PC-3 (cell line): ENCODE measurements around the gene CHST14. TPM values are rescaled to one million over a fixed set of nuclear protein-coding genes. Genes with fewer than 3 reads are reported as not detected.

Experiments
- ATAC-seq: fragments of 200-7000 bp; cut with Tn5 transposase; 2 replicates; pipeline ENCODE4 v1.9.1; 2020; ENCODE audit warnings: mild to moderate bottlenecking, moderate library complexity
- BruUV-seq: library from RNA; stranded (reverse); fragments of 400-500 nt; replicated peaks from 2 replicates; lab custom pipeline; 2021; lab: Mats Ljungman, UMichigan
- CTCF ChIA-PET: fragments of 300-600 bp; sonication (Branson Sonifier 250); formaldehyde crosslinking; loops from one replicate; lab custom pipeline; 2022; ENCODE audit warnings: antibody characterized with exemption; lab: Charles Lee
- POLR2A ChIA-PET: fragments of 300-600 bp; sonication (Branson Sonifier 250); formaldehyde crosslinking; loops from one replicate; lab custom pipeline; 2022; ENCODE audit warnings: antibody characterized with exemption; ENCODE audit not compliant: unreplicated experiment; lab: Charles Lee
- DNase-seq: peaks from one replicate; pipeline ENCODE4 v3.0.0-alpha.2; 2015
- H2AFZ ChIP-seq: fragments of 300-600 bp; sonication (generic); 2 replicates; pipeline ENCODE4 v1.6.0; 2016; ENCODE audit warnings: antibody characterized with exemption, low read length
- H3F3A ChIP-seq: fragments of 300-600 bp; sonication (generic); one replicate; pipeline ENCODE4 v1.6.0; 2017; ENCODE audit warnings: antibody characterized with exemption, low read length, control low read depth, mild to moderate bottlenecking; ENCODE audit not compliant: unreplicated experiment
- H3K27ac ChIP-seq: fragments of 300-600 bp; sonication (generic); 2 replicates; pipeline ENCODE4 v1.5.1; 2016; ENCODE audit warnings: mild to moderate bottlenecking, low read length
- H3K27me3 ChIP-seq: fragments of 300-600 bp; sonication (generic); 2 replicates; pipeline ENCODE4 v1.6.1; 2016; ENCODE audit warnings: low read length, mixed read lengths
- H3K36me3 ChIP-seq: fragments of 300-600 bp; sonication (generic); 2 replicates; pipeline ENCODE4 v1.6.1; 2016; ENCODE audit warnings: low read depth, mixed run types, low read length, mixed read lengths
- H3K4me1 ChIP-seq: fragments of 300-600 bp; sonication (generic); 2 replicates; pipeline ENCODE4 v1.5.1; 2016; ENCODE audit warnings: low read length; ENCODE audit not compliant: insufficient read depth
- H3K4me2 ChIP-seq: fragments of 300-600 bp; sonication (generic); 2 replicates; pipeline ENCODE4 v1.6.0; 2016; ENCODE audit warnings: low read length
- H3K4me3 ChIP-seq: fragments of 300-600 bp; sonication (generic); 2 replicates; pipeline ENCODE4 v1.5.1; 2016; ENCODE audit warnings: mild to moderate bottlenecking, low read length, mixed read lengths
- H3K79me2 ChIP-seq: fragments of 300-600 bp; sonication (generic); 2 replicates; pipeline ENCODE4 v1.6.1; 2017; ENCODE audit warnings: low read length, mixed read lengths
- H3K9ac ChIP-seq: fragments of 300-600 bp; sonication (generic); 2 replicates; pipeline ENCODE4 v1.6.0; 2016; ENCODE audit warnings: mild to moderate bottlenecking, low read length
- H3K9me2 ChIP-seq: fragments of 300-600 bp; sonication (generic); replicated peaks from 2 replicates; pipeline ENCODE4 v1.6.1; 2016; ENCODE audit warnings: mixed run types, low read length, mixed read lengths
- H3K9me3 ChIP-seq: fragments of 300-600 bp; sonication (generic); 2 replicates; pipeline ENCODE4 v1.6.1; 2016; ENCODE audit warnings: low read length, mixed read lengths
- H4K20me1 ChIP-seq: fragments of 300-600 bp; sonication (generic); 2 replicates; pipeline ENCODE4 v1.6.1; 2016; ENCODE audit warnings: low read length, mixed read lengths
- EZH2 ChIP-seq: fragments of 300-600 bp; sonication (generic); IDR thresholded peaks from one replicate; pipeline ENCODE4 v1.6.1; 2017; ENCODE audit warnings: antibody characterized with exemption, mild to moderate bottlenecking, low read length; ENCODE audit not compliant: unreplicated experiment
- EZH2phosphoT487 ChIP-seq: fragments of 300-600 bp; sonication (generic); IDR thresholded peaks from 2 replicates; pipeline ENCODE4 v1.6.1; 2018; ENCODE audit warnings: mild to moderate bottlenecking, antibody characterized with exemption, low read length, borderline replicate concordance
- intact Hi-C: fragments of 100-400 bp; cut with micrococcal nuclease; formaldehyde crosslinking; loops from 2 replicates; pipeline ENCODE4 v1.9.0; 2023
- total RNA-seq: library from RNA; depleted of rRNA; stranded (reverse); fragments of >200 nt; gene quantifications from 2 replicates; pipeline ENCODE4 v1.2.3, GENCODE V29; 2014
- TF ChIP-seq, protein P1 (sequence below): fragments of 300-600 bp; sonication (generic); conservative IDR thresholded peaks from 2 replicates; pipeline ENCODE4 v1.5.1; 2017; ENCODE audit warnings: antibody characterized with exemption, low read depth, mild to moderate bottlenecking, low read length

The CHST14 gene
- total RNA-seq, 1 experiment from 2014 or later, result 13.0 TPM

DNA sequence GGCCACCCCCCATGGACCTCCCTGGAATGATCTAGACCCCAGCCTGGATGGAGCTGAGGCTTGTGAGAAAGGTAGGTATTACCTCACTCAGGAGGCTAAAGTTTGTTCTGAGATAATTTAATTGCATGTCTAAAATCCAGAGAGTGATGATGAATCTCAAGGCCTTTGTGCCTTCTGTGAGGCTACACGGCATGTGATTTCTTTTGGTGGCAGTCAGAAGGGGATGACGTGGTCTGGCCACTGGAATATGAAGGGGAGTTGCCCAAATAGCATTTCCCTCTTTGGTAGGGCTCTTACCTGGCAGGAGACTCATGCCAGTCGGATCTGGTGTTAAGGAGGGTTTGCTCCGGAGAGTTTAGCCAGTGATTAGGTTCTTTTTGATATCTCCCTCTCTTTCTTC, 27.5 kb upstream of the CHST14 start:
- Histone ChIP-seq H3K36me3 (no peaks in the 10 kb centered on the region), H2AFZ (no peak overlapping the region), H3K4me1 (peaks cover 32% of the 10 kb centered on the region), H3K9ac (no peak overlapping the region), H3K9me3 (no peaks in the 10 kb centered on the region), H3K4me3 (no peak overlapping the region), H3K9me2 (no peaks in the 10 kb centered on the region), H3K79me2 (peaks cover 64% of the 10 kb centered on the region), H4K20me1 (peaks cover 31% of the 10 kb centered on the region), H3K27me3 (no peaks in the 10 kb centered on the region), H3K4me2 (peak overlapping the region; percentile 89; the same call in 1 of the 2 replicates), H3K27ac (no peak overlapping the region), H3F3A (no peaks in the 10 kb centered on the region)
- BruUV-seq, result no TSS peak
- ATAC-seq, result no peak
- TF ChIP-seq EZH2phosphoT487 (no peak), EZH2 (no peak)
- TF ChIP-seq, protein P1, sequence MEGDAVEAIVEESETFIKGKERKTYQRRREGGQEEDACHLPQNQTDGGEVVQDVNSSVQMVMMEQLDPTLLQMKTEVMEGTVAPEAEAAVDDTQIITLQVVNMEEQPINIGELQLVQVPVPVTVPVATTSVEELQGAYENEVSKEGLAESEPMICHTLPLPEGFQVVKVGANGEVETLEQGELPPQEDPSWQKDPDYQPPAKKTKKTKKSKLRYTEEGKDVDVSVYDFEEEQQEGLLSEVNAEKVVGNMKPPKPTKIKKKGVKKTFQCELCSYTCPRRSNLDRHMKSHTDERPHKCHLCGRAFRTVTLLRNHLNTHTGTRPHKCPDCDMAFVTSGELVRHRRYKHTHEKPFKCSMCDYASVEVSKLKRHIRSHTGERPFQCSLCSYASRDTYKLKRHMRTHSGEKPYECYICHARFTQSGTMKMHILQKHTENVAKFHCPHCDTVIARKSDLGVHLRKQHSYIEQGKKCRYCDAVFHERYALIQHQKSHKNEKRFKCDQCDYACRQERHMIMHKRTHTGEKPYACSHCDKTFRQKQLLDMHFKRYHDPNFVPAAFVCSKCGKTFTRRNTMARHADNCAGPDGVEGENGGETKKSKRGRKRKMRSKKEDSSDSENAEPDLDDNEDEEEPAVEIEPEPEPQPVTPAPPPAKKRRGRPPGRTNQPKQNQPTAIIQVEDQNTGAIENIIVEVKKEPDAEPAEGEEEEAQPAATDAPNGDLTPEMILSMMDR, result no peak
- CTCF ChIA-PET, result interaction anchor here (0.6 kb wide), 1 partner anchor 116 kb away, joined by 3 read pairs; no protein-coding TSS in a partner anchor
- no peak for DNase-seq
- POLR2A ChIA-PET, result no interaction called here
- intact Hi-C loops, result loop anchor here (5.0 kb wide), 1 partner anchor 101 kb away; the partner anchor contains the start of gene CCDC9B

DNA sequence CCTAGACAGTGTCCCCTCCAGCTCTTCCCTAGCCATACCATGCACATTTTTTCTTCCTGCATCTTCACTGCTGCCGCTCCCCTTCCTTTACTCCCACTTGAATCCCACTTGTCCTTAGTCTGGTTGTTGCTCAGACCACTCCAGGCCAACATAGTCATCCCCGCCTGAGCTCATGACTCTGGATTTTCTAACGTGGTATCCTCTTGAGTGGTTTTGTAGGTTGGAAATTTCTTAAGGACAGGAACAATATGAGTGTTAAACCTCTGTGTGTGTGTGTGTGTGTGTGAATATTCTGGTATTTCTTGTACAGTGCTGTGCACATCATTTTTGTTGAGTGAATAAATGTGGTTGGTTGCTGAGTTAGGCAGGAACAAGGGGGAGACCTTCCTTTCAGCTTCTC, 26.9 kb upstream of the CHST14 start:
- Histone ChIP-seq H3K9ac (no peak overlapping the region), H3K36me3 (no peaks in the 10 kb centered on the region), H3K4me3 (no peak overlapping the region), H3K9me2 (no peaks in the 10 kb centered on the region), H3K27ac (no peak overlapping the region), H3K79me2 (peaks cover 70% of the 10 kb centered on the region), H3K27me3 (no peaks in the 10 kb centered on the region), H3K9me3 (no peaks in the 10 kb centered on the region), H3F3A (no peaks in the 10 kb centered on the region), H2AFZ (no peak overlapping the region), H4K20me1 (peaks cover 32% of the 10 kb centered on the region), H3K4me2 (no peak overlapping the region), H3K4me1 (peaks cover 33% of the 10 kb centered on the region)
- intact Hi-C loops, result loop anchor here (5.0 kb wide), 1 partner anchor 102 kb away; the partner anchor contains the start of gene CCDC9B
- ATAC-seq (no peak), DNase-seq (no peak)
- ChIA-PET POLR2A (no interaction called here), CTCF (interaction anchor here (0.6 kb wide), 1 partner anchor 134 kb away, joined by 3 read pairs; no protein-coding TSS in a partner anchor)
- BruUV-seq, result no TSS peak
- TF ChIP-seq EZH2phosphoT487, result no peak
- TF ChIP-seq, protein P1, result no peak

DNA sequence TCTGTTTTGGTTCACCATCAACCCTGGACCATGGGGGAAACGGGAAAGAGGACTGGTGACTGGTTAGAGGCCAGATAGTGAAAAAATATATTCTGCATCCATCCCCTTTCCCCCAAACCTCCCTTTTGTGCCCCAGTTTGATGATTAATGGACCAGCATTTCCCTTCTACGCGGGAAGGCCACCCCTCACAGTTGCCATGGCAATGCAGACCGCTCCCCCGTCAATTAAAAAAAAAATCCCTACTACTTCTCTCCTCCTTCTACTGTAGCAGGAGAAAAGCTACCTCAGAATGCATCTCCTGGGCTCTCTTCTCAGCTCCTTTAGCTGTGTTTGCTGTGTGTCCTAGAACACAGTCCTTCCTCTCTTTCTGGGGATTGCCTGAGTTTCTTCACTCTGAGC, 26.0 kb upstream of the CHST14 start:
- Histone ChIP-seq H3K4me3 (no peak overlapping the region), H3K4me1 (peaks cover 31% of the 10 kb centered on the region), H3K79me2 (peaks cover 79% of the 10 kb centered on the region), H2AFZ (no peak overlapping the region), H3K9me3 (no peaks in the 10 kb centered on the region), H3K4me2 (0 out of 2 replicates have a peak overlapping the region, but pooled peaks have one; percentile 48), H3K9ac (no peak overlapping the region), H3K36me3 (no peaks in the 10 kb centered on the region), H3K27me3 (no peaks in the 10 kb centered on the region), H3F3A (no peaks in the 10 kb centered on the region), H4K20me1 (peaks cover 38% of the 10 kb centered on the region), H3K9me2 (no peaks in the 10 kb centered on the region), H3K27ac (no peak overlapping the region)
- CTCF ChIA-PET, result interaction anchor here (0.6 kb wide), 1 partner anchor 155 kb away, joined by 3 read pairs; no protein-coding TSS in a partner anchor
- TF ChIP-seq, protein P1, result no peak
- TF ChIP-seq EZH2phosphoT487 (no peak), EZH2 (no peak)
- POLR2A ChIA-PET, result no interaction called here
- DNase-seq, result no peak
- ATAC-seq, result no peak
- intact Hi-C loops, result loop anchor here (5.0 kb wide), 1 partner anchor 102 kb away; the partner anchor contains the start of gene CCDC9B
- BruUV-seq, result no TSS peak
